Hepatocyte (in vitro differentiated cells): Measurements from ENCODE around the gene BCL10. TPM values are rescaled to one million over a fixed set of nuclear protein-coding genes. Genes with fewer than 3 reads are reported as not detected.
"Not testable (repeated sequence)": the region's sequence is repeated elsewhere in the genome, so short reads cannot be mapped to it uniquely, and the experiment has no call there.

ENCODE experiments used
- DNase-seq: peaks from one replicate; pipeline ENCODE4 v3.0.0-alpha.2; 2016; ENCODE audit warnings: low spot score
- H2AFZ ChIP-seq: fragments of 200-600 bp; sonication (generic); 2 replicates; pipeline ENCODE4 v1.6.0; 2016; ENCODE audit warnings: antibody characterized with exemption, mild to moderate bottlenecking
- H3K27ac ChIP-seq: fragments of 200-600 bp; sonication (generic); 2 replicates; pipeline ENCODE4 v1.5.1; 2016; ENCODE audit warnings: mild to moderate bottlenecking
- H3K27me3 ChIP-seq: fragments of 200-600 bp; sonication (generic); 2 replicates; pipeline ENCODE4 v1.6.1; 2016
- H3K36me3 ChIP-seq: fragments of 200-600 bp; sonication (generic); replicated peaks from 2 replicates; pipeline ENCODE4 v1.5.1; 2016; ENCODE audit warnings: low read depth; ENCODE audit not compliant: insufficient read depth
- H3K4me1 ChIP-seq: fragments of 200-600 bp; sonication (generic); 2 replicates; pipeline ENCODE4 v1.5.1; 2016; ENCODE audit warnings: mild to moderate bottlenecking, moderate library complexity; ENCODE audit not compliant: insufficient read depth
- H3K4me2 ChIP-seq: fragments of 200-600 bp; sonication (generic); 2 replicates; pipeline ENCODE4 v1.6.0; 2016
- H3K4me3 ChIP-seq: fragments of 200-600 bp; sonication (generic); 2 replicates; pipeline ENCODE4 v1.5.1; 2016; ENCODE audit warnings: mild to moderate bottlenecking
- H3K79me2 ChIP-seq: fragments of 200-600 bp; sonication (generic); 2 replicates; pipeline ENCODE4 v1.6.0; 2017; ENCODE audit warnings: mild to moderate bottlenecking
- H3K9me2 ChIP-seq: fragments of 200-600 bp; sonication (generic); replicated peaks from 2 replicates; pipeline ENCODE4 v1.6.0; 2017; ENCODE audit warnings: mild to moderate bottlenecking; ENCODE audit not compliant: insufficient read depth
- H3K9me3 ChIP-seq: fragments of 200-600 bp; sonication (generic); 2 replicates; pipeline ENCODE4 v1.5.1; 2016; ENCODE audit warnings: low read depth, mild to moderate bottlenecking
- H4K20me1 ChIP-seq: fragments of 200-600 bp; sonication (generic); 2 replicates; pipeline ENCODE4 v1.6.0; 2016; ENCODE audit warnings: mild to moderate bottlenecking; ENCODE audit not compliant: insufficient read depth, poor library complexity, severe bottlenecking
- EZH2 ChIP-seq: fragments of 200-600 bp; sonication (generic); IDR thresholded peaks from 2 replicates; pipeline ENCODE4 v1.6.1; 2016; ENCODE audit warnings: antibody characterized with exemption, mild to moderate bottlenecking, borderline replicate concordance
- EZH2phosphoT487 ChIP-seq: fragments of 200-600 bp; sonication (generic); IDR thresholded peaks from one replicate; pipeline ENCODE4 v1.6.1; 2018; ENCODE audit warnings: antibody characterized with exemption, mild to moderate bottlenecking, low read depth, moderate library complexity; ENCODE audit not compliant: unreplicated experiment, severe bottlenecking
- WGBS: methylation state at CpG from one replicate; pipeline ENCODE4 v1.1.6; 2016; ENCODE audit warnings: low lambda C conversion rate; ENCODE audit errors: missing lambda C conversion rate; 5-methylcytosine and 5-hydroxymethylcytosine counted together
- polyA plus RNA-seq: library from polyadenylated mRNA; unstranded; fragments of >200 nt; fragmentation: Nextera tagmentation; extraction: Ambion mirVana; gene quantifications from 2 replicates; pipeline ENCODE4 v1.2.1, GENCODE V29; 2016
- total RNA-seq: library from RNA; depleted of rRNA; stranded (reverse); fragments of >200 nt; gene quantifications from 2 replicates; pipeline ENCODE4 v1.2.3, GENCODE V29; 2014
- TF ChIP-seq, protein P1 (sequence below): fragments of 200-600 bp; sonication (generic); IDR thresholded peaks from 2 replicates; pipeline ENCODE4 v1.5.1; 2016; ENCODE audit warnings: antibody characterized with exemption, mild to moderate bottlenecking; ENCODE audit not compliant: poor library complexity

Gene BCL10
- total and polyA plus RNA-seq, 2 experiments from 2014 or later, result 25.9 to 33.5 TPM

DNA sequence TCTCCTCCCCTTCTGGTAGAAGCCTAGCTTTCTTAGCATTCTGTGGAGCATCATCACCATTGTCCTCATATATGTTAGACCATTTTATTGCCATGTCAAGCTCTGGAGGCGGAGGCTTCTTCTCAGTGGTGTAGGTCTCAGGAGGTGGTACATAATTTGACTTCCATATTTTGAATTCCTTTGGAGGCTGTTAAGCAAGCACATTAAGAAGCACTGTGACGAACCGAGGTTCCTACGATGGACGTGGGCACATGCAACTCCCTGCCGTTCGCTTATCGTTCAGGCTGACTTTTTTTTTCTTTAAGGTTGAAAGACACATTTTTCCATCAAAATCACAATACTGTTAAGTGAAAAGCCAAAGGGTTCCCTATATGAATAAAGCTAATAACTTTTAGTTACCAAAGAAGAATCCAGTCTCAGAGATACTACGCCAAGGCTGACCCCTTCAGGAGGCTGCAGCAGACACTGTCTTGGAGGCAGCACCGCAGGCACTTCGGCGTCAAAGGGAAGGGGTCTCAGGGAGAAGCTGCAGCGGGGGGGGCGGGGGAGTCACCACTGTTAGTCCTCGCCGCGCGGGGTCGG, 17.8 kb downstream of the BCL10 start:
- H2AFZ ChIP-seq, result no peak overlapping the region
- H3K27me3 ChIP-seq, result no peaks in the 10 kb centered on the region
- peaks cover 19% of the 10 kb centered on the region for H4K20me1 ChIP-seq
- no peak for DNase-seq
- H3K36me3 ChIP-seq, result no peaks in the 10 kb centered on the region
- H3K9me3 ChIP-seq, result no peaks in the 10 kb centered on the region
- WGBS, result 11% methylated on average over 12 of the region's 19 CpGs
- TF ChIP-seq, protein P1, sequence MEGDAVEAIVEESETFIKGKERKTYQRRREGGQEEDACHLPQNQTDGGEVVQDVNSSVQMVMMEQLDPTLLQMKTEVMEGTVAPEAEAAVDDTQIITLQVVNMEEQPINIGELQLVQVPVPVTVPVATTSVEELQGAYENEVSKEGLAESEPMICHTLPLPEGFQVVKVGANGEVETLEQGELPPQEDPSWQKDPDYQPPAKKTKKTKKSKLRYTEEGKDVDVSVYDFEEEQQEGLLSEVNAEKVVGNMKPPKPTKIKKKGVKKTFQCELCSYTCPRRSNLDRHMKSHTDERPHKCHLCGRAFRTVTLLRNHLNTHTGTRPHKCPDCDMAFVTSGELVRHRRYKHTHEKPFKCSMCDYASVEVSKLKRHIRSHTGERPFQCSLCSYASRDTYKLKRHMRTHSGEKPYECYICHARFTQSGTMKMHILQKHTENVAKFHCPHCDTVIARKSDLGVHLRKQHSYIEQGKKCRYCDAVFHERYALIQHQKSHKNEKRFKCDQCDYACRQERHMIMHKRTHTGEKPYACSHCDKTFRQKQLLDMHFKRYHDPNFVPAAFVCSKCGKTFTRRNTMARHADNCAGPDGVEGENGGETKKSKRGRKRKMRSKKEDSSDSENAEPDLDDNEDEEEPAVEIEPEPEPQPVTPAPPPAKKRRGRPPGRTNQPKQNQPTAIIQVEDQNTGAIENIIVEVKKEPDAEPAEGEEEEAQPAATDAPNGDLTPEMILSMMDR, result peak; percentile 21
- no peak for TF ChIP-seq EZH2
- peak overlapping the region; percentile 81 for H3K4me2 ChIP-seq
- H3K4me3 ChIP-seq, result peak overlapping the region; percentile 67
- H3K27ac ChIP-seq, result peak overlapping the region; percentile 87
- no peaks in the 10 kb centered on the region for H3K4me1 ChIP-seq
- H3K9me2 ChIP-seq, result no peaks in the 10 kb centered on the region
- peaks cover 31% of the 10 kb centered on the region for H3K79me2 ChIP-seq

DNA sequence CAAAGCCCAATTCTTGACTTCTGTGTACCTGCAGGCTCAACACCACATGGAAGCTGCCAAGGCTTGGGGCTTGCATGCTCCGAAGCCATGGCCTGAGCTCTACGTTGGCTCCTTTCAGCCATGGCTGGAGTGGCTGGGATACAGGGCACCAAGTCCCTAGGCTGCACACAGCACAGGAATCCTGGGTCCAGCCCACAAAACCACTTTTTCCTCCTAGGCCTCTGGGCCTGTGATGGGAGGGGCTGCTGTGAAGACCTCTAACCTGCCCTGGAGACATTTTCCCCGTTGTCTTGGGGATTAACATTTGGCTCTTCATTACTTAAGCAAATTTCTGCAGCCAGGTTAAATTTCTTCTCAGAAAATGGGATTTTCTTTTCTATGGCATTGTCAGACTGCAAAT, 27.4 kb downstream of the BCL10 start:
- not testable (repeated sequence) for H3K27me3 ChIP-seq, H3K4me3 ChIP-seq, H3K27ac ChIP-seq, DNase-seq, H3K36me3 ChIP-seq, H2AFZ ChIP-seq, H3K9me2 ChIP-seq, H4K20me1 ChIP-seq, H3K4me2 ChIP-seq, H3K9me3 ChIP-seq
- Histone ChIP-seq H3K79me2 (peaks cover 14% of the 10 kb centered on the region), H3K4me1 (peaks cover 15% of the 10 kb centered on the region)
- WGBS, result 74% methylated on average over 3 of the region's 3 CpGs

DNA sequence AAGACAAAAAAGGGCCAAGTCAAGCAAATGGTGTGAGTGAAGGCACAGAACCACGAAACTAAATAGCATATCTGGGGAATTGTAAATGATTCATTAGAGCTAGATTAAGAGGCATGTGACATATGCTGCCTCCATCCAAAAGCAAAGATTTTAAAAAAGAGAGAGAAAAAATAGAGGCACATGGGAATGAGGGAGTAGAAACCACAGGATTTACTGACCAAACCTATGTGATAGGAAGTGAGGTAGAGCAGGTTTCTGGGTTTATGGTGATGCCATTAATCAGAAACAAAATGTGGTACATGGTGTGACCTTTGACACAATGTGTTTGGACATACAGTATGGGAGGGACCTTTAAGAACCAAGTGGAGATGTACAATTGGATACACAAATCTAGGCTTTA, 30.5 kb downstream of the BCL10 start:
- no peaks in the 10 kb centered on the region for H3K79me2 ChIP-seq
- no peaks in the 10 kb centered on the region for H3K36me3 ChIP-seq
- H3K4me3 ChIP-seq, result no peak overlapping the region
- H3K4me2 ChIP-seq, result no peak overlapping the region
- no peaks in the 10 kb centered on the region for H3K27me3 ChIP-seq
- no peaks in the 10 kb centered on the region for H3K9me3 ChIP-seq
- TF ChIP-seq EZH2 (no peak), EZH2phosphoT487 (no peak)
- TF ChIP-seq, protein P1, result no peak
- DNase-seq, result no peak
- 83% methylated on average over 1 of the region's 1 CpG for WGBS
- H3K9me2 ChIP-seq, result no peaks in the 10 kb centered on the region
- peak overlapping the region; percentile 90 for H3K27ac ChIP-seq
- H2AFZ ChIP-seq, result no peak overlapping the region
- peaks cover 24% of the 10 kb centered on the region for H3K4me1 ChIP-seq
- H4K20me1 ChIP-seq, result no peaks in the 10 kb centered on the region

DNA sequence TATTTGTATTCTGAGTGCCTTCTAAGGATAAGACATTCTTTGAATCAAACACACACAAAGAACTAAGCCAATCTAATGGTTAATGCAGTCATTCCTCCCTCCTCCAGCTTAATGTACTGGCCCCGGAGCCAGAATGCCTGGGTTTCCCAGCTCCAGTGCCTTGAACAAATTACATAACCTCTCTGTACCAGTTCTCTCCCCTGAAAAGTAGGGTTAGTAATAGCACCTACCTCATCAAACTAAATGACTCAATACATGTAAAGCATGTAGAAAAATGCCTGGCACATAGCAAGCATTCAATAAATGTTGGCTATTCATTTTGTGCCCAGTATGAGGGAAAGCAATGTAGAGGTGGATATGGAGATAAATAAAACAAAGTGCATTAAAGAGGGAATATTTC, 31.0 kb downstream of the BCL10 start:
- Histone ChIP-seq H3K27me3 (no peaks in the 10 kb centered on the region), H3K79me2 (no peaks in the 10 kb centered on the region), H3K9me3 (no peaks in the 10 kb centered on the region), H3K4me3 (no peak overlapping the region), H2AFZ (no peak overlapping the region), H3K4me1 (peaks cover 28% of the 10 kb centered on the region), H3K27ac (peak overlapping the region; percentile 90), H3K4me2 (no peak overlapping the region), H4K20me1 (no peaks in the 10 kb centered on the region), H3K9me2 (no peaks in the 10 kb centered on the region), H3K36me3 (no peaks in the 10 kb centered on the region)
- no peak for DNase-seq
- WGBS, result 20% methylated on average over 1 of the region's 1 CpG
- TF ChIP-seq EZH2 (no peak), EZH2phosphoT487 (no peak)
- TF ChIP-seq, protein P1, result no peak
